NT2/D1 (cell line): ENCODE results near the gene HINT3.
"Not testable (repeated sequence)": the region's sequence is repeated elsewhere in the genome, so short reads cannot be mapped to it uniquely, and the experiment has no call there.

Experiments used
- SUZ12 ChIP-seq: IDR thresholded peaks from 2 replicates; pipeline ENCODE4 v1.6.1; 2011; ENCODE audit not compliant: insufficient read length, insufficient read depth; ENCODE audit errors: extremely low read depth
- YY1 ChIP-seq: IDR thresholded peaks from 2 replicates; pipeline ENCODE4 v1.6.1; 2011; ENCODE audit not compliant: insufficient read length, insufficient read depth
- ZNF274 ChIP-seq: IDR thresholded peaks from 2 replicates; pipeline ENCODE4 v1.6.1; 2011; ENCODE audit warnings: mild to moderate bottlenecking, low read depth, low read length

DNA sequence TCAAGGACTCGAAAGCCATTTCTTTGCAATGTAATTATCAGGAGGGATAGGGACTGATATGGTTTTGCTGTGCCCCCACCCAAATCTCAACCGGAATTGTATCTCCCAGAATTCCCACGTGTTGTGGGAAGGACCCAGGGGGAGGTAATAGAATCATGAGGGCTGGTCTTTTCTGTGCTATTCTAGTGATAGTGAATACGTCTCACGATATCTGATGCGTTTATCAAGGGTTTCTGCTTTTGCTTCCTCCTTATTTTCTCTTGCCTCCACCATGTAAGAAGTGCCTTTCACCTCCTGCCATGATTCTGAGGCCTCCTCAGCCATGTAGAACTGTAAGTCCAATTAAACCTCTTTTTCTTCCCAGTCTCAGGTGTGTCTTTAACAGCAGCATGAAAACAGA lies 5.9 kb upstream of the HINT3 start:
- not testable (repeated sequence) for TF ChIP-seq YY1, SUZ12, ZNF274
